Thyroid gland (tissue), 4 donors: ENCODE results near the gene PDE10A. TPM values are rescaled to one million over a fixed set of nuclear protein-coding genes. Genes with fewer than 3 reads are reported as not detected.

Source experiments
- DNase-seq, 2 donors: peaks; one replicate each; pipeline ENCODE4 v3.0.0-alpha.2; 2019
- H3K27ac ChIP-seq, 3 donors: fragments of 200-600 bp; sonication (generic); 1 replicate in 2 of 3; 2 replicates in 1 of 3; pipeline ENCODE4 v1.5.1; 2016 to 2019; ENCODE audit warnings: mild to moderate bottlenecking in 1 of 3, moderate library complexity in 1 of 3
- H3K27me3 ChIP-seq: fragments of 200-600 bp; sonication (generic); one replicate; pipeline ENCODE4 v1.5.1; 2019
- H3K36me3 ChIP-seq, 2 donors: fragments of 200-600 bp; sonication (generic); one replicate each; pipeline ENCODE4 v1.5.1; 2016 to 2019
- H3K4me1 ChIP-seq, 2 donors: fragments of 200-600 bp; sonication (generic); one replicate each; pipeline ENCODE4 v1.5.1; 2017 to 2019
- H3K4me3 ChIP-seq, 3 donors: fragments of 200-600 bp; sonication (generic); replicated peaks in 1 of 3; 1 replicate in 2 of 3; 2 replicates in 1 of 3; pipeline ENCODE4 v1.5.1; 2016; ENCODE audit warnings: mild to moderate bottlenecking in 1 of 3
- H3K9me3 ChIP-seq: fragments of 200-600 bp; sonication (generic); one replicate; pipeline ENCODE4 v1.5.1; 2017
- CTCF ChIP-seq, 6 experiments: fragments of 200-600 bp in 3 of 6; fragments of 450-650 bp in 3 of 6; sonication (generic) in 3 of 6; IDR thresholded peaks; one replicate each; pipeline ENCODE4 v1.5.1; 2016 to 2019; ENCODE audit warnings: antibody characterized with exemption in 6 of 6, mild to moderate bottlenecking in 2 of 6, inconsistent platforms in 1 of 6, moderate library complexity in 1 of 6
- POLR2A ChIP-seq, 2 donors: fragments of 450-650 bp; IDR thresholded peaks; one replicate each; pipeline ENCODE4 v1.6.1; 2017; ENCODE audit warnings: antibody characterized with exemption in 2 of 2, mild to moderate bottlenecking in 2 of 2, moderate library complexity in 1 of 2
- WGBS, 2 donors: methylation state at CpG; one replicate each; pipeline ENCODE4 v1.1.5; 2017; 5-methylcytosine and 5-hydroxymethylcytosine counted together
- intact Hi-C: fragments of 100-400 bp; cut with DNase I; formaldehyde crosslinking; loops from one replicate; pipeline ENCODE4 v1.15.1; 2023
- total RNA-seq, 4 donors: library from RNA; depleted of rRNA; stranded (reverse); fragments of >200 nt; gene quantifications; one replicate each; pipeline ENCODE4 v1.2.3, GENCODE V29; 2016

The PDE10A gene
- total RNA-seq, 4 donors from 2014 or later: 17.1 to 25.9 (median 20.7) TPM

- H3K4me1 ChIP-seq: peaks cover 0 to 13% of the 10 kb centered on the region in 2 donors
- H3K36me3 ChIP-seq: no peaks in the 10 kb centered on the region
- 87 to 90% methylated on average over 4 of the region's 4 CpGs for WGBS, 2 donors
- H3K27ac ChIP-seq: no peak overlapping the region
- no peak for TF ChIP-seq POLR2A (IDR thresholded peaks at IDR 0.05)
- no peak for TF ChIP-seq CTCF (IDR thresholded peaks at IDR 0.05)
- intact Hi-C loops: no loop called here
- no peaks in the 10 kb centered on the region for H3K27me3 ChIP-seq
- no peak overlapping the region for H3K4me3 ChIP-seq
- H3K9me3 ChIP-seq: no peaks in the 10 kb centered on the region
- no peak for DNase-seq
Observed at GRCh38 chr6:165678904-165679303, 15.9 kb upstream of the PDE10A start.

GRCh38 chr6:165678429-165678828 lies 15.4 kb upstream of the PDE10A start:
- TF ChIP-seq CTCF (IDR thresholded peaks at IDR 0.05): no peak
- no peak for TF ChIP-seq POLR2A (IDR thresholded peaks at IDR 0.05)
- peaks cover 0 to 13% of the 10 kb centered on the region in 2 donors for H3K4me1 ChIP-seq
- intact Hi-C loops: no loop called here
- H3K36me3 ChIP-seq: no peaks in the 10 kb centered on the region
- DNase-seq: no peak
- H3K4me3 ChIP-seq: no peak overlapping the region
- H3K27ac ChIP-seq: no peak overlapping the region
- no peaks in the 10 kb centered on the region for H3K9me3 ChIP-seq
- 93 to 95% methylated on average over 10 of the region's 10 CpGs for WGBS, 2 donors
- H3K27me3 ChIP-seq: no peaks in the 10 kb centered on the region

- DNase-seq: no peak
- WGBS, 2 donors: 81 to 84% methylated on average over 6 of the region's 6 CpGs
- intact Hi-C loops: no loop called here
- Histone ChIP-seq H3K4me1 (peaks cover 0 to 13% of the 10 kb centered on the region in 2 donors), H3K9me3 (no peaks in the 10 kb centered on the region), H3K27ac (no peak overlapping the region), H3K4me3 (no peak overlapping the region), H3K36me3 (no peaks in the 10 kb centered on the region), H3K27me3 (no peaks in the 10 kb centered on the region)
- no peak for TF ChIP-seq CTCF (IDR thresholded peaks at IDR 0.05)
- no peak for TF ChIP-seq POLR2A (IDR thresholded peaks at IDR 0.05)
Observed at GRCh38 chr6:165677091-165677490, 14.1 kb upstream of the PDE10A start.

- 75 to 78% methylated on average over 18 of the region's 18 CpGs for WGBS, 2 donors
- H3K4me3 ChIP-seq: no peak overlapping the region
- H3K36me3 ChIP-seq: no peaks in the 10 kb centered on the region
- no peak for DNase-seq
- H3K9me3 ChIP-seq: no peaks in the 10 kb centered on the region
- H3K27ac ChIP-seq: no peak overlapping the region
- intact Hi-C loops: no loop called here
- H3K27me3 ChIP-seq: no peaks in the 10 kb centered on the region
- H3K4me1 ChIP-seq: peaks cover 0 to 9% of the 10 kb centered on the region in 2 donors
- TF ChIP-seq POLR2A (IDR thresholded peaks at IDR 0.05): no peak
- no peak for TF ChIP-seq CTCF (IDR thresholded peaks at IDR 0.05)
Observed at GRCh38 chr6:165676435-165677068, 13.5 kb upstream of the PDE10A start.

- TF ChIP-seq POLR2A (IDR thresholded peaks at IDR 0.05) (no peak), CTCF (IDR thresholded peaks at IDR 0.05) (no peak)
- WGBS, 2 donors: 88 to 91% methylated on average over 1 of the region's 1 CpG
Observed at GRCh38 chr6:165675120-165675519, 12.1 kb upstream of the PDE10A start.

More at GRCh38 chr6:165675120-165675519, 12.1 kb upstream of the PDE10A start:
- no peaks in the 10 kb centered on the region for H3K27me3 ChIP-seq
- H3K4me1 ChIP-seq: peaks cover 0 to 8% of the 10 kb centered on the region in 2 donors
- no peaks in the 10 kb centered on the region for H3K9me3 ChIP-seq
- no peaks in the 10 kb centered on the region for H3K36me3 ChIP-seq
- no peak overlapping the region for H3K4me3 ChIP-seq
- no peak for DNase-seq
- intact Hi-C loops: no loop called here
- H3K27ac ChIP-seq: no peak overlapping the region
